ENCODE data around the gene RGS3.

DNA sequence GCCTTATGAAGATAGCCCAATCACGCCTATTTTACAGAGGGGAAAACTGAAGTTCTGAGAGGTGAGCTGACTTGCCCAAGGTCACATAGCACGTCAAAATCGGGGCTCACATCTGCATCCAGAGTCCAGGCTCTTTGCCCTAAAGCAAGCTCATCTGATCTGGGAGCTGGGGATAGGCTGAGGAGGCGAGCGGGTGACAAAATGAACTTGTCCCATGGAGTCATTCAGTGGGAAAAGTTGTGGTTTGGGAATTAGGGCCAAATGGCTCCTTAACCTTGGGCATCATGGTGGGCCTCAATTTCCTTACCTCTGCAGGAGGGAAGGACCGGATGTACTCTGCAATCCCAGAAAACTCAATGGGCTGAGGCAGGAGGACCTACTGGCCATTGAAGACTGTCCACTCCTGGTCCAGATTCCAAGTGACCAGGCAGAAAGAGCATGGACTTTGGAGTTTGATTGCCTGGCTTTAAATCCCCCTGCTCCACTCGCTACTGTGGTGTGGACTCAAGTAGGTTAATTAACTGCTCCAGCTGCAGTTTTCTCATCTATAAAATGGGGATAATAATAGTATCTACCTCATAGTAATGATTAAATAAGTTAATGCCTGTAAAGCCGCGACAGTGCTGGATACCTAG, 160.4 kb downstream of the RGS3 start:
- TF ChIP-seq RCOR1 (conservative IDR thresholded peaks at IDR 0.05; ENCODE audit: low read depth, low read length) (no peak), MTA2 (IDR thresholded peaks at IDR 0.05; ENCODE audit: low read depth) (no peak), CTCF (IDR thresholded peaks at IDR 0.05 in 2 of 3, conservative IDR thresholded peaks at IDR 0.05 in 1 of 3; ENCODE audit: control insufficient read depth in 2 of 3, extremely low read depth in 1 of 3, insufficient read depth in 1 of 3, low read depth in 3 of 3, low read length in 3 of 3) (no peak), ETV6 (conservative IDR thresholded peaks at IDR 0.05 in 1 of 2, IDR thresholded peaks at IDR 0.05 in 1 of 2; ENCODE audit: borderline replicate concordance in 1 of 2, low read depth in 1 of 2) (no peak), TCF7 (IDR thresholded peaks at IDR 0.05; ENCODE audit: borderline replicate concordance) (no peak), POLR2AphosphoS5 (IDR thresholded peaks at IDR 0.05; ENCODE audit: low read length) (no peak), BACH1 (IDR thresholded peaks at IDR 0.05; ENCODE audit: borderline replicate concordance) (no peak), YY1 (IDR thresholded peaks at IDR 0.05; ENCODE audit: low read depth, low read length) (no peak), REST (IDR thresholded peaks at IDR 0.05; ENCODE audit: low read depth, low read length) (no peak)

All from GM12878 (cell line).